SU-DHL-6 (cell line): ENCODE data around the gene ZNF529.

ENCODE experiments used
- H2AFZ ChIP-seq: fragments of 200-600 bp; sonication (generic); 2 replicates; pipeline ENCODE4 v1.6.1; 2014; ENCODE audit warnings: low read depth, mild to moderate bottlenecking, moderate library complexity, mixed read lengths, antibody characterized with exemption, low read length; ENCODE audit not compliant: severe bottlenecking
- H3F3A ChIP-seq: fragments of 200-600 bp; shearing (Covaris generic); 2 replicates; pipeline ENCODE4 v1.6.0; 2016; ENCODE audit warnings: antibody characterized with exemption, mild to moderate bottlenecking; ENCODE audit not compliant: insufficient read depth
- H3K27ac ChIP-seq: fragments of 200-600 bp; sonication (generic); 2 replicates; pipeline ENCODE4 v1.5.1; 2016; ENCODE audit warnings: low read depth, mild to moderate bottlenecking, low read length, moderate library complexity, mixed read lengths
- H3K27me3 ChIP-seq: fragments of 200-600 bp; sonication (generic), shearing (Covaris generic); 2 replicates; pipeline ENCODE4 v1.6.0; 2014; ENCODE audit warnings: mild to moderate bottlenecking, low read length
- H3K36me3 ChIP-seq: fragments of 200-600 bp; sonication (generic); 2 replicates; pipeline ENCODE4 v1.6.1; 2014; ENCODE audit warnings: mild to moderate bottlenecking, low read length, mixed read lengths
- H3K4me2 ChIP-seq: fragments of 300-600, 200-600 bp; shearing (Covaris generic), sonication (generic); 2 replicates; pipeline ENCODE4 v1.6.0; 2014; ENCODE audit warnings: low read length, low read depth, mild to moderate bottlenecking; ENCODE audit not compliant: poor library complexity, severe bottlenecking
- H3K4me3 ChIP-seq: fragments of 200-600 bp; sonication (generic); 2 replicates; pipeline ENCODE4 v1.5.1; 2014; ENCODE audit warnings: antibody characterized with exemption, low read length, mild to moderate bottlenecking, mixed read lengths; ENCODE audit not compliant: insufficient read depth, poor library complexity, severe bottlenecking
- H3K79me2 ChIP-seq: fragments of 200-600 bp; sonication (generic); 2 replicates; pipeline ENCODE4 v1.6.1; 2014; ENCODE audit warnings: mild to moderate bottlenecking, low read length, moderate library complexity; ENCODE audit not compliant: insufficient read depth
- H3K9ac ChIP-seq: fragments of 200-600 bp; sonication (generic); 2 replicates; pipeline ENCODE4 v1.7.0; 2014; ENCODE audit warnings: mild to moderate bottlenecking, low read length
- H3K9me2 ChIP-seq: fragments of 200-600 bp; sonication (generic); replicated peaks from 2 replicates; pipeline ENCODE4 v1.6.1; 2014; ENCODE audit warnings: low read length; ENCODE audit not compliant: insufficient read depth
- H3K9me3 ChIP-seq: fragments of 200-600 bp; sonication (generic); 2 replicates; pipeline ENCODE4 v1.6.1; 2014; ENCODE audit warnings: low read length, mixed read lengths; ENCODE audit not compliant: insufficient read depth
- H4K20me1 ChIP-seq: fragments of 200-600 bp; sonication (generic); 2 replicates; pipeline ENCODE4 v1.6.1; 2014; ENCODE audit warnings: low read depth, mild to moderate bottlenecking, antibody characterized with exemption, low read length, moderate library complexity, mixed read lengths
- CTCF ChIP-seq: fragments of 200-600 bp; sonication (generic); IDR thresholded peaks from one replicate; pipeline ENCODE4 v1.5.1; 2017; ENCODE audit warnings: antibody characterized with exemption, mild to moderate bottlenecking, low read length, moderate library complexity; ENCODE audit not compliant: insufficient read depth, poor library complexity, severe bottlenecking
- EZH2phosphoT487 ChIP-seq: fragments of 200-600 bp; sonication (generic), shearing (Covaris generic); conservative IDR thresholded peaks from 2 replicates; pipeline ENCODE4 v1.6.1; 2018; ENCODE audit warnings: mild to moderate bottlenecking, antibody characterized with exemption, low read length, moderate library complexity, mixed read lengths

The ZNF529 gene

GRCh38 chr19:36508325-36508724, 64.8 kb downstream of the ZNF529 start:
- Histone ChIP-seq H3F3A (no peaks in the 10 kb centered on the region), H3K27me3 (no peaks in the 10 kb centered on the region), H3K4me3 (no peak overlapping the region), H3K9me3 (peaks cover 24% of the 10 kb centered on the region; the same call in 1 of the 2 replicates), H3K9me2 (no peaks in the 10 kb centered on the region), H2AFZ (no peak overlapping the region), H3K4me2 (no peak overlapping the region), H3K36me3 (peaks cover 18% of the 10 kb centered on the region; the same call in 1 of the 2 replicates), H3K9ac (no peak overlapping the region), H3K27ac (no peak overlapping the region), H4K20me1 (no peaks in the 10 kb centered on the region), H3K79me2 (no peaks in the 10 kb centered on the region)
- TF ChIP-seq CTCF (no peak), EZH2phosphoT487 (no peak)

- Histone ChIP-seq H3K4me3 (no peak overlapping the region), H4K20me1 (no peaks in the 10 kb centered on the region), H3K79me2 (no peaks in the 10 kb centered on the region), H3K36me3 (no peaks in the 10 kb centered on the region), H3K9me2 (no peaks in the 10 kb centered on the region), H3K9me3 (peaks cover 8% of the 10 kb centered on the region; the same call in 1 of the 2 replicates), H3K27ac (no peak overlapping the region), H3K27me3 (no peaks in the 10 kb centered on the region), H2AFZ (no peak overlapping the region), H3K4me2 (no peak overlapping the region), H3F3A (no peaks in the 10 kb centered on the region), H3K9ac (no peak overlapping the region)
- TF ChIP-seq CTCF, result no peak
- TF ChIP-seq EZH2phosphoT487, result no peak
These were observed 71.1 kb downstream of the ZNF529 start for GRCh38 chr19:36501973-36502372.

GRCh38 chr19:36497001-36497400, 76.1 kb downstream of the ZNF529 start:
- H2AFZ ChIP-seq, result no peak overlapping the region

More at GRCh38 chr19:36497001-36497400, 76.1 kb downstream of the ZNF529 start:
- TF ChIP-seq EZH2phosphoT487 (no peak), CTCF (no peak)
- no peak overlapping the region for H3K4me2 ChIP-seq
- H3K9me2 ChIP-seq, result no peaks in the 10 kb centered on the region
- 0 out of 2 replicates have a peak, but pooled peaks cover 6% of the 10 kb centered on the region for H3K36me3 ChIP-seq
- no peak overlapping the region for H3K9ac ChIP-seq
- no peaks in the 10 kb centered on the region for H3K27me3 ChIP-seq
- H3F3A ChIP-seq, result peaks cover 17% of the 10 kb centered on the region
- no peak overlapping the region for H3K4me3 ChIP-seq
- no peak overlapping the region for H3K27ac ChIP-seq
- H3K79me2 ChIP-seq, result no peaks in the 10 kb centered on the region
- 0 out of 2 replicates have a peak, but pooled peaks cover 3% of the 10 kb centered on the region for H3K9me3 ChIP-seq
- no peaks in the 10 kb centered on the region for H4K20me1 ChIP-seq
